ENCODE measurements around the gene HOXB2.
"Not testable (repeated sequence)": the region's sequence is repeated elsewhere in the genome, so short reads cannot be mapped to it uniquely, and the experiment has no call there.

The HOXB2 gene

DNA sequence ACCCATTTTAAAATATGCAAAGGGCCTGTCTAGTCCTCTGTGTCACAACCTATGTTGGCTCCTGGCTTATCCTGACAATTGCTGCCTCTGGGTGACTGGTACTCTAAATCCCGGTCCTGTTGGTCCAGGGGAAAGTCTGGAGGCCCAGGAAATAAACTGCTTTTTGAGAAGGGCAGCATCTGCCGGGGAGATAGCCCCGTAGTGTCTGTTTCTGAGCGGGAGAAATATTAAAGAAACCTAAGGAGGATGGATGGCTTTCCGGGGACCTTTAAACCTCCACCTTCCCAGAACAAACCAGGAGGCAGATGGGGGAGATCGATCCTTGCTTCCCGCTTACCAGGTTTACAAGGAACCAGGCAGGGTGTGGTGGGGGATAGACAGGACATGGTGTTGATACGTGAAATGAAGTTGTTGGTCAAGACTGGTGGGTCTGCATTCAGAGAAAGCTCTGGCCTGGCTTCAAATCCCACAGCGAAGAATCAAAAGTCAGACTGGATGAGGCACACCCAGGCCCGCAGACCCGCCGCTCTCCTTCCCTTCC, 3.8 kb downstream of the HOXB2 start:
- DNase-seq: no peak

DNA sequence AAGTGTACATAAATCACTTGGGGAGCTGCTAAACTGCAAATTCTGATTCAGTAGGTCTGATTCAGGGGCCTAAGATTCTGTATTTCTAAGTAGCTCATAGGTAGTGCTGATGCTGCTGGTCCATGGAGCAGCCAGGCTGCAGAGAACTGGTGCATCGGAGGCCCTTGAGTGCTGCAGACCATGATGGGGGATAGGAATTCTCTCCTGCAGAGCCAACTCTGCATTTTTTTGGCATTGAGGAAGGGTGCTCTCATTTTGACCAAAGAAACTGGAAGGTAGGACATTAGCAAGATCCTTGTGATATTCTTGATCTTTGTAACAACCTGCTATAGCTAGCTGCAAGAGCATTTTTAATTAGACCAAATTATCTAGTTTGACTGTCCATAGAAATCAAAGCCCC, 4.7 kb downstream of the HOXB2 start:
- no peak for DNase-seq

DNA sequence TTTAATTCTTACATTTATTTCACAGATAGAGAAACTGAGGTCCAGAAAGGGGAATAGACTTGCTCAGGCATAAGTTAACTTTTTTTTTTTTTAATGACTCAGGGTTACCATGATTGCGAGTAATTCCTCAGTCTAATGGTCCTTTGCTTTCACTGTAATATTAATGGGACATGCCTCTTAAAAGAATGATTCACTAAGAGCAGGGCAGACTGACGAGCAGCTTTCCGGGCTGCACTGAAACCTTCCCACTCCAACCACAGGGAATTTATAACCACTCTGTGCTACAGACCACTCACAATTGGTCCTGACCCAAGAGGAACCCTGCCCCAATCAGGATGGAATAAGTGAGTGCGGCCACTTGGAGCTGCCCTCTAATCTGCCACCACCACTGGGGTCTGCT, 5.7 kb downstream of the HOXB2 start:
- DNase-seq: no peak

GRCh38 chr17:48537316-48537715, 7.6 kb downstream of the HOXB2 start:
- no peak for DNase-seq

DNA sequence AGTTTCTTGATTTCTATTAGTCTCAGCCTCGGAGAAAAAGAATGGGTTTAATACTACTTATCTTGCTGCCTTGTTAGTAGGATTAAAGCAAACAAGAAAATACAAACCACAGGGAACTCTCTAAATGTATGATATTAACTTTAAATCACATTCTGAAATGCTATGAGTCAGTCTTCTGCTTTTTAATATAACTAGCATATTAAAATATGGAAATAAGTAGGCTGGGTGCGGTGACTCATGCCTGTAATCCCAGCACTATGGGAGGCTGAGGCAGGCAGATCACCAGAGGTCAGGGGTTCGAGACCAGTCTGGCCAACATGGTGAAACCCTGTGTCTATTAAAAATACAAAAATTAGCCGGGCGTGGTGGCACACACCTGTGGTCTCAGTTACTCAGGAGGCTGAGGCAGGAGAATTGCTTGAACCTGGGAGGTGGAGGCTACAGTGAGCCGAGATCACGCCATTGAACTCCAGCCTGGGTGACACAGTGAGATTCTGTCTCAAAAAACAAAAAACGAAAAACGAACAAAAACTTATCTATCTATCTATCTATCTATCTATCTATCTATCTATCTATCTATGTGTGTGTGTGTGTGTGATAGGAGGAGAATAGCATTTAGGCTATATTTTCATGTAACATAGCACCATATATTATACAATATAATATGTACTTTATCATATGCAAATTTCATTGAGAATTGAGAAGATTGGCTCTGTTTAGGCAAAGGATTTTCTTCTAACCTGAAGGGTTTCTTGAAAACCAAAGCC, 8.9 kb downstream of the HOXB2 start:
- not testable (repeated sequence) for DNase-seq

GRCh38 chr17:48532261-48532660, 12.6 kb downstream of the HOXB2 start:
- no peak for DNase-seq

- DNase-seq: no peak
Measured at GRCh38 chr17:48530887-48531272, 14.0 kb downstream of the HOXB2 start, which contains the start of gene HOXB1. HOXB1 (minus strand) TSS chr17:48531011; CDS start chr17:48530904, 107 bp downstream.

- DNase-seq: no peak
Measured at GRCh38 chr17:48530208-48530886, 14.6 kb downstream of the HOXB2 start.

GRCh38 chr17:48529683-48530009, 15.3 kb downstream of the HOXB2 start:
- no peak for DNase-seq

DNA sequence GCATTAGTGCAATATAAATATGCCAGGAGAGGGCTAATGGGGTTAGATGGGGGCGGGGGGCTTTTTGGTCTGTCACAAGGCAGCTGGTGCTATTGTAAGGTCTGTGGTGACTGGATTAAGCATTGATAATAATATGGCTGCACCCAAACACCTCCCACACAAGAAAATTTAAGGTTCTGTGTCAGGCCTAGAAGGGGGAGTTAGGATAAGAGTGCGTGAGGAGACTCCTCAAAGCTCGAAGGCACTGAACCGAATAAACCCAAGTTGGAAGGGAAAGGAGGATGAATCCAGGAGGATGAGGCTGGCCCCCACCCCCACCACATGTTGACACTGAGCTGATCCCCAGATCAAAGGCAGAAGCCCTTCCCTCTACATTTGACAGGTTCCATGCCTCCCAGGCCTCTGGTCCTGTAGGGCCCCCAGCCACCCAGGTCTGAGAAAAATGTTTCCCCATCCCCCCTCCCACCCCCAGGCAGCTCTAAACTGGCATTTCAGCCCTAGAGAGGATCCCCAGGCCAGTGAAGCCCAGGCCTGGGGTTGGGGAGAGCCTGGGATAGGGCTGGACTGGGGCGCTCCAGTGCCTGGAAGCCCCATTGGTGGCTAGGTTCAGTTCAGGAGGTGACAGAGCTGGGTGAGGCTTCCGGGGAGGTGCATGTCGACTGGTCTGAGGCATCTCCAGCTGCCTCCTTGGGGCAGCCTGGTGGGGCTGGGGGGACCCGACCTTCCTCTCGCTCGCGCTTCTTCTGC, 15.8 kb downstream of the HOXB2 start:
- DNase-seq: no peak

- DNase-seq: no peak
Measured at GRCh38 chr17:48528153-48528935, 16.6 kb downstream of the HOXB2 start.

DNA sequence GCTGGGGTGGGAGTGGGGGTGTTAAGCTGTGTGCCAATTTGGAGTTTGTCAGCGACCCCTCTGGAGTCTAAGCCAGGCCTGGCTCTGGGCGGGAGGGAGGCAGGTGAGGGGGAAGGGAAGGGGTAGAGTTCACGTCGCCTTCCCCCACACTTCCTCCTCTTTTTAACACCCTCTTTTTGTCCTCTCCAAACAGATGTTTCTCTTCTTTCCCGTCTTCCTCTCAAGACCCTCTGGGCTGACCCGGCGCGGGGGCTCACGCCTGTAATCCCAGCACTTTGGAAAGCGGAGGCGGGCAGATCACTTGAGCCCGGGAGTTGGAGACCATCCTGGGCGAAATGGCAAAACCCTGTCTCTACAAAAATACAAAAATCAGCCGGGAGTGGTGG, 17.4 kb downstream of the HOXB2 start:
- no peak for DNase-seq

DNA sequence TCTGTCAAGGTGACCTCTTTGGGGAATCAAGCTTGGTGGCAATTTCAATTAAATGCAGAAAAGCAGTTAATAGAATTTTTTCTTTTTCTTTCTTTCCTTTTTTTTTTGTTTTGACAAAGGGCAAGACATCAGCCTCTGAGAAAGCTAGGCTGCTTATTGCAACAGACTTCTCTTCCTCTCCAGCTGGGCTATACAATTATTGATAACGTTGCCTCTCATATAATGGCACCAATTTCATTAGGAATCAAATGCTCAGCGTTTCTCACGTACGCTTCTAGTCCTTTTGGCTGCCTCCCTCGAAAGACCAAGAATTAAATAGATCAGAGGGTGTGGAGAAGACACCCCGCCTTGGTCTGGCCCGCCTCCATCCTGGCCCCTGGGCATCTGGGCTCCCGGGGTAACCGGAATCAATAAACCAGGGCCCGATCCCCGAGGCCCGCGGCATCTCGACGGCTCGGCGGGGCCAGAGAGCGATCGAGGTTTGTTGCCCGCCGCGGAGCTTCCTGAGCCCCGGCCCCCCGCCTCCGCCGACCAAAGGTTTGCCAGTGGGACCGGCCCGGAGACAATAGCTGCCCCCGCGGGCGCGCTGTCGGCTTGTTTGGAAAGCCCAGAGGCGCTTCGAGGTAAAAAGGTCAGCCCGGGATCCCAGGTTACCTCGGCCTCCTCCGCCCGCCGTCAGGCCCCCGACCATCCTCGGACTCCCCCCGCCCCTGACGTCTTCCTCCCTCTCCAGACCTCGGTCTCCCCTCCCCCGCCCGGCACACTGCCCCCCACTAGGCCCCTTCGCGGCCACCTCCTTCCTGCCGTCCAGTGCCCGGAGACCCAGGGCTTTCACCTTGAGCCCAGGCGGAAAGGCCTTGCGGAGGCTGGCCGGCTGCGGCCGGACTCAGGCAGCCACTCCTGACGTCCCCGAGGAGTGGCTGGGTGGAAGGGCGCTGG, 18.0 kb downstream of the HOXB2 start:
- DNase-seq: no peak

- DNase-seq: no peak
Measured at GRCh38 chr17:48523010-48523409, 21.9 kb downstream of the HOXB2 start.

- no peak for DNase-seq
Measured at GRCh38 chr17:48522031-48522653, 22.8 kb downstream of the HOXB2 start.

- DNase-seq: no peak
Measured at GRCh38 chr17:48520631-48521079, 24.3 kb downstream of the HOXB2 start.

DNA sequence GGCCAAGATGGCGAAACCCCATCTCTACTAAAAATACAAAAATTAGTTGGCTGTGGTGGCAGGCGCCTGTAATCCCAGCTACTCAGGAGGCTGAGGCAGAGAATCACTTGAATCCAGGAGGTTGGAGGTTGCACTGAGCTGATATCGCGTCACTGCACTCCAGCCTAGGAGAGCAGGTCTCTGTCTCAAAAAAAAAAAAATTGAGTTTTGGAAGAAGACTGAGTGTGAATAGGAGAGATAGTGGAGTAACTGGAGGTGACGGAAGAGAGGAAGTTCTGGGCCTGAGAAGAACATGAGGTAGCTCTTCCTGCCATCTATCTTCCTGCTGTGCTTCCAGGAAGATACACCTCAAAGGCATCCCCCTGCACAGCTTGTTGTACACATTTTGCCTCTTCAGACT, 25.5 kb downstream of the HOXB2 start:
- no peak for DNase-seq

DNA sequence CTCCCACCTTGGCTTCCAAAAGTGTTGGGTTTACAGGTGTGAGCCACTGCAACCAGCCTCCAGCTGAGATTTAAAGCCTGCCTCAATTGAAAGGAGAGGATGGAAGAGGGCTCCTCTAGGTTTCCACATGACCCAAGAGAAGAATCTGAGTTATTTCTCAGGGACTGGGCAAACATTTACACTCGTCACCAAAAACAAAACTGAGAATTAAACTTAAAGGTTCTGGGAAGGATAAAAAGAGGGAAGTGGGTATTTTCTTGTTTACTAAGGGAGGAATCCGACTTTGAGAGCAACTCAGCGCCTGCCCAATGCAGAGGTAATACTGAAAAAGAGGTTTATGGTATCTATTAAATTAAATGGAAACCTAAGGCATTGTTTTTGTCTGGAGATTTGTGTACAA, 27.4 kb downstream of the HOXB2 start:
- no peak for DNase-seq

- DNase-seq: no peak
Measured at GRCh38 chr17:48515925-48516900, 28.7 kb downstream of the HOXB2 start.

GRCh38 chr17:48514477-48514876, 30.4 kb downstream of the HOXB2 start:
- DNase-seq: no peak
